Measurements from ENCODE around the gene CD82.

The CD82 gene

GRCh38 chr11:44601471-44602370 lies 36.3 kb downstream of the CD82 start:
- no peak for DNase-seq (ENCODE audit: low read depth, low spot score)

- DNase-seq (ENCODE audit: low read depth, low spot score) = no peak
These were observed 37.4 kb downstream of the CD82 start for GRCh38 chr11:44602891-44603310.

- DNase-seq (ENCODE audit: low read depth, low spot score) = no peak
These were observed 38.7 kb downstream of the CD82 start for GRCh38 chr11:44604171-44604581.

GRCh38 chr11:44605068-44605708 lies 39.7 kb downstream of the CD82 start:
- no peak for DNase-seq (ENCODE audit: low read depth, low spot score)

GRCh38 chr11:44605965-44606364 lies 40.5 kb downstream of the CD82 start:
- DNase-seq (ENCODE audit: low read depth, low spot score) = no peak

GRCh38 chr11:44606472-44606871 lies 41.0 kb downstream of the CD82 start:
- DNase-seq (ENCODE audit: low read depth, low spot score) = no peak

GRCh38 chr11:44607319-44607962 lies 42.0 kb downstream of the CD82 start:
- no peak for DNase-seq (ENCODE audit: low read depth, low spot score)

- DNase-seq (ENCODE audit: low read depth, low spot score) = no peak
These were observed 42.5 kb downstream of the CD82 start for GRCh38 chr11:44607987-44608386.

GRCh38 chr11:44608651-44608990 lies 43.2 kb downstream of the CD82 start:
- no peak for DNase-seq (ENCODE audit: low read depth, low spot score)

GRCh38 chr11:44608991-44609782 lies 43.7 kb downstream of the CD82 start:
- no peak for DNase-seq (ENCODE audit: low read depth, low spot score)

GRCh38 chr11:44609783-44610155 lies 44.3 kb downstream of the CD82 start:
- no peak for DNase-seq (ENCODE audit: low read depth, low spot score)

- DNase-seq (ENCODE audit: low read depth, low spot score) = no peak
These were observed 44.9 kb downstream of the CD82 start for GRCh38 chr11:44610186-44610955.

- DNase-seq (ENCODE audit: low read depth, low spot score) = no peak
These were observed 45.6 kb downstream of the CD82 start for GRCh38 chr11:44611088-44611487.

GRCh38 chr11:44611687-44612434 lies 46.4 kb downstream of the CD82 start:
- no peak for DNase-seq (ENCODE audit: low read depth, low spot score)

GRCh38 chr11:44613153-44613552 lies 47.7 kb downstream of the CD82 start:
- no peak for DNase-seq (ENCODE audit: low read depth, low spot score)

GRCh38 chr11:44614281-44614775 lies 48.9 kb downstream of the CD82 start:
- DNase-seq (ENCODE audit: low read depth, low spot score) = no peak

GRCh38 chr11:44615041-44615755 lies 49.7 kb downstream of the CD82 start:
- no peak for DNase-seq (ENCODE audit: low read depth, low spot score)

- DNase-seq (ENCODE audit: low read depth, low spot score) = no peak
These were observed 50.7 kb downstream of the CD82 start for GRCh38 chr11:44615913-44616791.
